IPS-11a (cell line): ENCODE results near the gene LPAR3.

Experiments
- H3K4me3 ChIP-seq: one replicate; pipeline ENCODE4 v1.5.1; 2013; ENCODE audit warnings: low read depth, low read length, control low read depth

LPAR3 gene

DNA sequence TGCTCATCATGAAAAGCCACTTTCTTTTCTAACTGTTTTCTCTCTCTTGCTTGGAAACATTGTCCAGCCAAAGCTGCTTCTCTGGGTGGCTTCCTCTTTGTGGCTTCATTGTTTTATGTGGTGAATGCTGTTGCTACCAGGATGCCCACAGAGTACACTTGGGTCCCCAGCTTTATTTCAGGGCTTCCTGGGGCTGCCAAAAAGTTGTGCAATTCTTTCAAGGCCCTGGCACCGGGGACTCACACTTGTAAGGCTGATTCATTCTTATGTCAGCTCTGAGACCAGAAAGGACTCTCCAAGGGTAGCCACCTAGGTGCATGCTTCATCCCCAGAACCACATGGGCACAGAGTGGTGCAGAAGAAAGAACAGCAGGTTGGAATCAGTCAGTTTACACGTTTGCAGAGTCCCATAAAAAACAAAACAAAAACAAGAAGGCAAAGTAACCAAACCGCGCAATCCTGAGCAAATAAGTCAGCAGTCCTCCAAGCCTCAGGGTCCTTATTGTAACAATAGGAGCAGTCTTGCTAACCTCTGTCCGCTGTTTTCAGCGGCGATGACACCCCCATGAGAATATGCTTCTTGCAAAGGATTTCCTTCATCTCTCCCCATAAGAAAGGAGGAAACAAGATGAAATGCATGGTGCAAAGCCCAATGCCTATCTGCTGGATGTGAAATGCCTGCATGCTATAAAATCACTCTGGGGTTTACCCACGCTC is 112.8 kb downstream of the LPAR3 start:
- H3K4me3 ChIP-seq: no peak overlapping the region

DNA sequence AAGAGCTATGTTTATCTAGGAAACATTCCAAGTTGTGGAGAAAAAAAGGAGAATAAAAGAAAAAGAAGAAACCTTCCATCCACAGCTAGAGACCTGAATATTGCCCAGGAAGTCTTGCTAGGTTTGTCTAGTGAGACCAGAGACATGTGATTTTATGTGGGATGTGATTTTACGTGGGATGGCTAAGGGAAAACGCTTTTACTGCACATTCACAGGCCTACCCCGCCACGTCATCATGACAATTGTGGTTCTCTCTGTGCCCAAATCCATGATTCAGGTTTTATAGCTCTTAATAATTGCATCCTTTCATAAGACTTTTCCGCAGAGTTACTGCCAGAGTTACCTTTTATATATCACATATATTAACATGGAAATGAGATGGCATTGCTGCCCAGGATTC is 116.4 kb downstream of the LPAR3 start:
- no peak overlapping the region for H3K4me3 ChIP-seq

DNA sequence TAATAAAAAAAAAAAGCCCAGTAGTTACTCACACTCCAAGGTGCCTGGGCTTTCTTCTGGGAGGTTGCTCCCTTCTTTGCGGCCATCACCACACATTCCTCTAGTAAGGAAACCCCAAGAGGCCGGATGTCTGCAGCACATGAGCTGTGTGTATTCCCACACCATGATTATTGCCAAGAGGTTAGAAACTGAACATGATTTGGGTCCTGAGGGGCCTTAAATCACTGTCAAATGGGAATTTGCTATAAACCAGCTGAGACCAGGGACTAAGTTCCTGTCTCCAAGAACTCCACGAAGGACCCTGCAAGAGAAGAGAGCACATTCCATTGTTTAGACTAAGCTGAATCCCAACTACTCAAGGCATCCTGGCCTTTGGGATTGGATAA is 117.5 kb downstream of the LPAR3 start:
- no peak overlapping the region for H3K4me3 ChIP-seq

DNA sequence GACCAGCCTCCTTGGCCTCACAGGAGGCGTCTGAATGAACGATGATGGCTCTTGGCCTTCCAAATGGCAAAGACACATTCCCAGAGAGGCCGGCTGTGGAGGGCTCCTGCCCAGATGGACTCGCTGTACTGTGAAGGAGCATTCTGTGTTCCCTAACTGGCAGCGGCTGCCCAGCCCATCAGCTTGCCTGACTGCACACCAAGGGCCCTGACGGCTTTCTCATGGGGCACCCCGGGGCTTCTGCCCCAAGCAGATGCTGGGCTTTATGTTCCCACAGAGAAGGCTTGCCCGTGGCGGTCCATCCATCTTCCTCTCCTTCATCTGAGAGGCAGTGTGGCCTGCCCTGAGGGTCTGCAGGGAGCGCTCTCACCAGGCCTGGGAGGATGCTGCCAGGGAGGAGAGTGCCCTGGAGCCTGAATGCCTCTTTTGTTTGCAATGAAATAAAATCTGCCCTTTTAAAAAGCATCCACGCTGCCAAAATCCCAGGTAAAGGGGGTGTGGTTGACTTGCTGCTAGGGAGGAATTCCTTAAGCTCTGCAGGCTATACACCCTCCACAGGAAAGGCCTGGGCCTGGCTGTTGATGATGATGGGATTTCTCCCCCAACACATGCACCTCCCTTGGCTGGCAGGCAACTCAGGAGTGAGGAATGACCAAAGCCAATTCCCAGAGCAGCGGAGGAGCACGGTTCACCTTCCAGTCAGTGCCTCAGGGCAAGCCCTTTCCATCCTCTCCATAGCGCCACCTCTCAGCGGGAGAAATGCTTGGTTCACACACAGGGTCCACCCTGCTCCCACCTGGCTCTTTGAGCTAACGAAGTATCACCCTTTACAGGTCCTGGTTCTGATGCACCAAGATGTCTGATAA is 118.1 kb downstream of the LPAR3 start:
- no peak overlapping the region for H3K4me3 ChIP-seq

DNA sequence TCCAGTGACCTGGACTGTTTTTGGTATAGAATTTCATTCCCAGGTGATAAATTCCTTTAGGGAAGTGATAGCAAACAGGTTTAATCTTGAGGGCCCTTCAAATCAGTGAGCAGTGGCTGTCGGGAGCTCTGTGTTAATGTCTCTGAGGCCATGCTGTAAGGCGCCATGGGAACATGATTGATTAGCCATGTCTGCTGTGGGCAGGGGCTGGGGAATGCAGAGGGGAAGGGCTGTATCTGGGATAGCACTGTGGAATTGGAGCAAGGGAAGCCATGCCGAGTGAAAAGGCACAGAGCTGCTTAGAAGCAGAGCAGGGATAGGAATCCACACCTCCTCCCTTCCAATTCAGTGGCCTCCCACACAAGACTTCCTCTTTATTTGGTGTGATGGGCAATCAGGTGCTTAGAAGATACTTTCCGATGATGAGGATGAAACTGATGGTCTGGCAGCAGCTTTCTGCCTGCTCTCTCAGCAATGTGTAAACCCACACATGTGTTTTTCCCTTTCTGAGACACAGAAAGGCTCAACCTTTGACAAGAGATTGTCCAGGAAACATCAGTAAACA is 119.0 kb downstream of the LPAR3 start:
- H3K4me3 ChIP-seq: no peak overlapping the region

DNA sequence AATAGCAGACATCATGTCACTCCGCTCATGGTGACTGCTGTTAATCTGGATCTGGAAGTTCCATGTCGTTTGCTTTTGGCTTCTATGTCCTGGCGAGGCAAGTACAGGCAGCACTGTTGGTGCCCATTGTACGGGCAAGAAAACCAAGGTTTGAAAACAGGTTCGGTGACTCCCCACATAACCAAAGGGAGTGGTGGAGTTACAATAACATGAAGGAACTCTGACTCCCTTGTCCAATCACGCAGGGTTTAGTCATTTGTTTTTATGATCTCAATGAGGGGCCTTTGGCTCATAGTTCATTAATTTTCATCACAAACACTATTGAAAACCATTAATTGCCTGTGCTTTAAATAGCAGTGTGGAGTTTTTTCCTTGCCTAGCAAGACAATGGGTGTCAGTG is 119.8 kb downstream of the LPAR3 start:
- no peak overlapping the region for H3K4me3 ChIP-seq

DNA sequence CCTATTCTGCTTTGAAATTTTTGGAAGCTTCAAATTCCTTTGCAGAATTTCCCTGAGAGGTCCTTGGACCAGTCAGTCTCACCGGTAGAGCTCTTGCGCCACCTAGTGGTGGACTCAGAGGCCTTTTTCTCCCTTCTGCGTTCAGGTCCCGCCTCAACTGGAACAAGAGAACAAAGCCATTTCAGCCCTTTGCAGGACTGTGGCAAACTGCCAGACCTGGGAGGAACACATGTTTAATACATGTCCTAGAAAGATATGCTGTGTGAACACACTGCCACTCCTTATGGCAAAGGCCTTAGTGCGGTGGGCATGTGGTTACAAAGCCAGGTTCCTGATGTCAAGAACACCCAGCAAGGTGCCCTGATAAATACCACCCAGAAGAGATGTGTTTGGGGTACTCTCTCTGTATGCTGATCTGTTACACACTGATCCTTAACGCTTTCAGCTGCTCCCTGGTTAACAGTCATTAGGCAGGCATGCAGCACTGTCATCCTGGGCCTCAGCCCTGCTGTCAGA is 120.5 kb downstream of the LPAR3 start:
- no peak overlapping the region for H3K4me3 ChIP-seq

DNA sequence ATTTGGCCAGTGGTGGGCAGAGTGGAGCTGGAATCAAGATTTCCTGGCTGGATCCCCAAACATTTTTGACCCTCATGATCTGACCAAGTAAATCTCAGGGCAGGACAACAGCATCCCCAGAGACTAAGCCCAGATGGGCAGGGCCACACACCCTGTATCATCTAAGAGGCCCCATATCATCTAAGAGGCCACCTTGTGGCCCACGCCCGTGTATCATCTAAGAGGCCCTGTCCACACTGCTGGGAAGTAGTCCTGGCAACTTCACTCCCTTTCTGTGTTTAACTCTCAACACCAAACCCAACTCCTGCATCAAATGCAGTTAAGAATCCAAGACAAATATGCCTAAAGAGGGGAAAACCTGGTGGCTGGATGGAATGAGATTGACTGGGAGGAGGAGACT is 121.1 kb downstream of the LPAR3 start:
- H3K4me3 ChIP-seq: no peak overlapping the region

DNA sequence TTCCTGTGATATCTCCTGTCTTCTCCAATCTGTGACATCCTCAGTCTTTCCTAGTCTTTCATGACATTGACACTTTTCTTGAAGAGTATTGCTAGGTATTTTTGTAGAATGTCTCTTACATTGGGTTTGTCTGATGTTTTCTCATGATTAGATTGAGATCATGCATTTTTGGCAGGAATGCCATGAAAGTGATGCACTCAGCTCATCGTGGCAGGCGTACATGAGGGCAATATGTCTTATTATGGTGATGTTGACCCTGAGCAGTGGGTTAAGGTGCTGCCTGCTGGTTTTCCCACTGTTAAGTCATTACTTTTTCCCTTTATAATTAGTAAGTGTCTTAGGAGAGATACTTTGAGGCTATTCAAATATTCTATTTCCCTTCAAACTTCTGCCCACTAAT is 122.5 kb downstream of the LPAR3 start:
- H3K4me3 ChIP-seq: no peak overlapping the region

DNA sequence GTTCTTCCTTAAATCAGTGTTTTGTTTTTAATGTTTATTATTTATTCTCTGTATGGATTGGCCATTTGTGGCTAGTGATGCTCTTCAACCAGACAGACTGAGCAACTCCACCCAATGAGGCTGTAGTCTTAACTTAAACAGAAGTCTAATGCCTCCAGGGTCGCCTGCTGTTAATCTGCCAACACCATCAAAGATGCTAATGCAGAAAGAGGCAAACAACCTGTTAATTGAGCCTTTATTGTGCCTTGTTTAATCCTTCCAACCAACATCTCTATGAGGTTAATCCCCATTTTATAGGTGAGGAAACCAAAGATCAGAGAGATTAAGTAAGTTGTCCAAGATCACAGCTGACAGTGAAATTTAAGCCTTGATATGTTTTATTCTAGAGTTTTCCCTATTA is 123.4 kb downstream of the LPAR3 start:
- H3K4me3 ChIP-seq: no peak overlapping the region

DNA sequence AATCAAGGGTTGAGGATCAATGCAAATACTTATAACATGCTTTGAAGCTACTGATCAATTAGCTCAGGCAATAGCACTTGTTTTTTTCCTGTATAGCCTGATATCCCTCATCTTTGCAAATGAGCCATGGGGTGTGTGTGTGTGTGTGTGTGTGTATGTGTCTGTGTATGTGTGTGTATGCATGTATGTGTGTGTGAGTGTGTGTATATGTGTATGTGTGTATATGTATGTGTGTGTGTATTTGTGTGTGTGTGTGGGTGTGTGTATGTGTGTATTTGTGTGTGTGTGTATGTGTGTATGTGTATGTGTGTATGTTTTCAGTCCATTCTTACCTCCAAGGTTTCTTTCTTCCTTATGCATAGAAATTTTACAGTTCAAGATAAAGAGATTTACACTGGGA is 124.4 kb downstream of the LPAR3 start:
- H3K4me3 ChIP-seq: no peak overlapping the region

DNA sequence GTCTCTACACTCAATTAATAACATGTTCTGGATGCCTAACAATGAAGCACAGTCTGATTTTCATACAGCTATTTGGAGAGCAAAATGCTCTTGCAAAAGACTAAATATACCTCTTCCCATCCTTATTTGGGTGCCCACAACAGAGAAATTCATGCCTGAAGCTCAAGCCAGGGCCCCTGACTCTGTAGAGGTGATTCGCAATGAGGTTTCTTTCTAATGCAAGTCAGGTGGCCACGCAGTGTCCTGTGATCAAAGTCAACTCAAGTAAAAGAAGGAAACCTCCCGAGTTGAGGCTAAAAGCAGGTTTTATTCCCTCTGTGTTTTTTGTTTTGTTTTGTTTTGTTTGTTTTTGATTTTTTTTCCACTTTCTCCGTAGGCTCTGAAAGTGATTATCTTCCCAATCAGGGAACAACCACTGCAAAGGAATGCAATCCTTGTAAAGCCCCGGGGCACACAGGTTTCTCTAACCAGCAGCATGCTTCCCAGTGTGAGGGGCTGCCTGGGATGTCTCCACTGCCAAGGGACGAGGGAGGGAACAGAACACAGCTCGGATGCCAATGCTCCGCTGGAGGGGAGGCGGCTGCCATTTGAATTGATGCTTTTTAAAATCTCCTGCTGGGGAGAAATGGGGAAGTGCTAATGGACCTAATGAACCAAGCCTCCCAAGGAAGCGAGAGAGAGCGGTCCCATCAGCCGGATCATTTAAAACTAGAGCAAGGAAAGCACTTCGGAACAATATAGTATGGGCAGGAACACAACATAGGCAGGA is 128.9 kb downstream of the LPAR3 start:
- H3K4me3 ChIP-seq: no peak overlapping the region

DNA sequence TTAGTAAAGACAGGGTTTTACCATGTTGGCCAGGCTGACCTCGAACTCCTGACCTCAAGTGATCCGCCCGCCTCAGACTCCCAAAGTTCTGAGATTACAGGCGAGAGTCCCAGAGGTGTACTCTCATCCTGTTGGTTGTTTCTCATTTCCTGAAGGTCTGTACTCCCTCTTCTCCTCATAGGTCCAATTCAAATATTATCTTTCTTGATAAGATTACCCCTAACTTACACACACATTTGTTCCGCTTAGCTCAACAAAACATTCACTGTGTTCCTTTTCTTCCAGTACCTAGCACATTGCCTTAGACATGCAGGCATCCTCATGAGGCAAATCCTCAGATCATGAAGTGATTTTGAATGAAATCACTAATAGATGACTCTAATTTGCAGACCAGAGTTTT is 130.3 kb downstream of the LPAR3 start:
- no peak overlapping the region for H3K4me3 ChIP-seq
